Astrocyte (in vitro differentiated cells and primary cell): Measurements from ENCODE around the gene SOCS6. TPM values are rescaled to one million over a fixed set of nuclear protein-coding genes. Genes with fewer than 3 reads are reported as not detected.

ENCODE experiments used
- DNase-seq: peaks from one replicate; pipeline ENCODE4 v3.0.0-alpha.2; 2010; ENCODE audit warnings: low read depth
- FAIRE-seq: peaks from 2 replicates; lab custom pipeline; 2011; peaks lifted over from hg19 to GRCh38; lab: Jason Lieb, UNC
- H2AFZ ChIP-seq: 2 replicates; pipeline ENCODE4 v1.6.0; 2012; ENCODE audit warnings: low read depth, low read length, inconsistent platforms
- H3K27ac ChIP-seq: 2 replicates; pipeline ENCODE4 v1.5.1; 2011; ENCODE audit warnings: low read depth, low read length, inconsistent platforms
- H3K27me3 ChIP-seq: 2 replicates; pipeline ENCODE4 v1.6.0; 2011; ENCODE audit warnings: low read length, inconsistent platforms; ENCODE audit not compliant: insufficient read depth
- H3K36me3 ChIP-seq: 2 replicates; pipeline ENCODE4 v1.5.1; 2011; ENCODE audit warnings: low read length, inconsistent platforms; ENCODE audit not compliant: insufficient read depth
- H3K4me1 ChIP-seq: 2 replicates; pipeline ENCODE4 v1.5.1; 2011; ENCODE audit warnings: low read length, inconsistent platforms; ENCODE audit not compliant: insufficient read depth
- H3K4me2 ChIP-seq: 2 replicates; pipeline ENCODE4 v1.6.0; 2012; ENCODE audit warnings: low read length, inconsistent platforms
- H3K4me3 ChIP-seq: 2 replicates; pipeline ENCODE4 v1.5.1; 2011; ENCODE audit warnings: low read depth, mild to moderate bottlenecking, low read length, inconsistent platforms; ENCODE audit not compliant: insufficient read depth
- H3K79me2 ChIP-seq: 2 replicates; pipeline ENCODE4 v1.6.0; 2012; ENCODE audit warnings: mild to moderate bottlenecking, low read length, inconsistent platforms; ENCODE audit not compliant: insufficient read depth
- H3K9ac ChIP-seq: 2 replicates; pipeline ENCODE4 v1.6.0; 2012; ENCODE audit warnings: mild to moderate bottlenecking, low read length, inconsistent platforms
- H3K9me3 ChIP-seq: 2 replicates; pipeline ENCODE4 v1.5.1; 2012; ENCODE audit warnings: low read depth, mild to moderate bottlenecking, low read length, inconsistent platforms; ENCODE audit not compliant: insufficient read depth
- H4K20me1 ChIP-seq: 2 replicates; pipeline ENCODE4 v1.6.0; 2012; ENCODE audit warnings: low read length, inconsistent platforms; ENCODE audit not compliant: insufficient read depth
- H3K27ac Mint-ChIP-seq: one replicate; pipeline ENCODE4 v1.8.0; 2021; ENCODE audit warnings: mild to moderate bottlenecking, mixed read lengths; ENCODE audit not compliant: unreplicated experiment
- H3K27me3 Mint-ChIP-seq: one replicate; pipeline ENCODE4 v1.8.0; 2021; ENCODE audit warnings: low read depth, mixed read lengths; ENCODE audit not compliant: unreplicated experiment
- H3K36me3 Mint-ChIP-seq: one replicate; pipeline ENCODE4 v1.8.0; 2021; ENCODE audit warnings: low read depth, mixed read lengths; ENCODE audit not compliant: unreplicated experiment
- H3K4me1 Mint-ChIP-seq: one replicate; pipeline ENCODE4 v1.8.0; 2021; ENCODE audit warnings: low read depth, mixed read lengths; ENCODE audit not compliant: unreplicated experiment
- H3K4me3 Mint-ChIP-seq: one replicate; pipeline ENCODE4 v1.8.0; 2021; ENCODE audit warnings: mild to moderate bottlenecking, moderate library complexity, mixed read lengths; ENCODE audit not compliant: unreplicated experiment
- H3K9me3 Mint-ChIP-seq: one replicate; pipeline ENCODE4 v1.8.0; 2021; ENCODE audit warnings: mild to moderate bottlenecking, mixed read lengths; ENCODE audit not compliant: unreplicated experiment
- EZH2 ChIP-seq: IDR thresholded peaks from 2 replicates; pipeline ENCODE4 v1.6.1; 2012; ENCODE audit warnings: mild to moderate bottlenecking, low read length, inconsistent platforms; ENCODE audit not compliant: insufficient read depth
- total RNA-seq: library from RNA; stranded (reverse); gene quantifications from 2 replicates; pipeline ENCODE4 v1.2.1, GENCODE V29; 2021
- TF ChIP-seq, protein P1 (sequence below): IDR thresholded peaks from 2 replicates; pipeline ENCODE4 v1.5.1; 2011; ENCODE audit warnings: low read depth, mild to moderate bottlenecking, inconsistent platforms, low read length, moderate library complexity; ENCODE audit not compliant: insufficient read depth

SOCS6 gene
- total RNA-seq, 1 donor from 2014 or later: 24.1 TPM

DNA sequence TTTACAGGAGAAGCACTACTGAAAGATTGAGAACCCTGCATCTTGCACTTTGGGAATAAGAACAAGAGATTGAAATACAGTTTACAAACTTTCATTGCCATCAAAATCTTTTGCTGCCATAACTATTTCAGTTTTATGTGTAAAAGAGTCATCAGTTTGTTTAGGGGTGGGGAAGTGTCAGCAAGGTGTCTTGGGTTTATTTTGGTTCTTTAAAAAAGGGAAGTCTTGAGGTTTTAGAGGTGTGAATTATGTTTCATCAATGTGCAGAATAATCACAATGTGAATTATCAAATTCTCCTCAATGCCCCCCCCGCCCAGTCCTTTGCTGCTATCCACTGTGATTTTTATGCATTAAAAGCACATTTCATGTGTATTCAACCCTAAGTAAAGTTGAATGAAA, 37.4 kb downstream of the SOCS6 start:
- H3K9me3 ChIP-seq: no peaks in the 10 kb centered on the region
- Mint-ChIP-seq H3K27ac (no peak overlapping the region), H3K4me1 (peaks cover 16% of the 10 kb centered on the region), H3K9me3 (no peaks in the 10 kb centered on the region), H3K36me3 (peaks cover 19% of the 10 kb centered on the region), H3K4me3 (no peak overlapping the region), H3K27me3 (no peaks in the 10 kb centered on the region)
- H4K20me1 ChIP-seq: peaks cover 32% of the 10 kb centered on the region
- no peak overlapping the region for H2AFZ ChIP-seq
- H3K4me3 ChIP-seq: no peak overlapping the region
- TF ChIP-seq EZH2: no peak
- TF ChIP-seq, protein P1, sequence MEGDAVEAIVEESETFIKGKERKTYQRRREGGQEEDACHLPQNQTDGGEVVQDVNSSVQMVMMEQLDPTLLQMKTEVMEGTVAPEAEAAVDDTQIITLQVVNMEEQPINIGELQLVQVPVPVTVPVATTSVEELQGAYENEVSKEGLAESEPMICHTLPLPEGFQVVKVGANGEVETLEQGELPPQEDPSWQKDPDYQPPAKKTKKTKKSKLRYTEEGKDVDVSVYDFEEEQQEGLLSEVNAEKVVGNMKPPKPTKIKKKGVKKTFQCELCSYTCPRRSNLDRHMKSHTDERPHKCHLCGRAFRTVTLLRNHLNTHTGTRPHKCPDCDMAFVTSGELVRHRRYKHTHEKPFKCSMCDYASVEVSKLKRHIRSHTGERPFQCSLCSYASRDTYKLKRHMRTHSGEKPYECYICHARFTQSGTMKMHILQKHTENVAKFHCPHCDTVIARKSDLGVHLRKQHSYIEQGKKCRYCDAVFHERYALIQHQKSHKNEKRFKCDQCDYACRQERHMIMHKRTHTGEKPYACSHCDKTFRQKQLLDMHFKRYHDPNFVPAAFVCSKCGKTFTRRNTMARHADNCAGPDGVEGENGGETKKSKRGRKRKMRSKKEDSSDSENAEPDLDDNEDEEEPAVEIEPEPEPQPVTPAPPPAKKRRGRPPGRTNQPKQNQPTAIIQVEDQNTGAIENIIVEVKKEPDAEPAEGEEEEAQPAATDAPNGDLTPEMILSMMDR: no peak
- H3K36me3 ChIP-seq: peaks cover 11% of the 10 kb centered on the region
- FAIRE-seq (no peak), DNase-seq (no peak)
- H3K79me2 ChIP-seq: peaks cover 80% of the 10 kb centered on the region
- H3K27ac ChIP-seq: no peak overlapping the region
- peaks cover 4% of the 10 kb centered on the region for H3K4me1 ChIP-seq
- H3K9ac ChIP-seq: no peak overlapping the region
- no peak overlapping the region for H3K4me2 ChIP-seq
- H3K27me3 ChIP-seq: no peaks in the 10 kb centered on the region

DNA sequence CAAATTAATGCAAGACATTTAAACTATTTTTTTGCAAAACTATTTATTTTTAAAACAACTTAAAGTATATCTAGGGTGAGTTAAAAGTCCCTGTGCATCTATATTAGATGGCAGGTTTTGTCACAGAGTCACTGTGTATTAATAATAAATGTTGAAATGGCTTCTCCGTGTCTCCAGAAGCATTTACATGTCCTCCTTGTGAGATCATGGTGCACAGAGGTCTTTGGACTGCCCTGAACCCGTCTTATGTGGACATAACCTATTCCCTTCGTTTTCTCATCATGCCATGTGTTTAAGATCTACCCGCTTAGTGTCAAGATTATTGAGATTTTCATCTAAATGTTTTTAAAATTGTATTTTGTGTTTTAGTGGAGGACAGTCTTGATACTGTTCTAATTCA, 39.3 kb downstream of the SOCS6 start:
- TF ChIP-seq EZH2: no peak
- TF ChIP-seq, protein P1: no peak
- Histone ChIP-seq H3K4me2 (no peak overlapping the region), H3K4me3 (no peak overlapping the region), H3K9ac (no peak overlapping the region), H3K27ac (no peak overlapping the region), H2AFZ (no peak overlapping the region), H3K79me2 (peaks cover 62% of the 10 kb centered on the region), H3K9me3 (no peaks in the 10 kb centered on the region), H3K36me3 (peaks cover 11% of the 10 kb centered on the region), H3K27me3 (no peaks in the 10 kb centered on the region), H3K4me1 (peaks cover 7% of the 10 kb centered on the region), H4K20me1 (peaks cover 22% of the 10 kb centered on the region)
- no peaks in the 10 kb centered on the region for H3K27me3 Mint-ChIP-seq
- H3K36me3 Mint-ChIP-seq: peaks cover 21% of the 10 kb centered on the region
- H3K4me3 Mint-ChIP-seq: no peak overlapping the region
- H3K4me1 Mint-ChIP-seq: peaks cover 25% of the 10 kb centered on the region
- no peak overlapping the region for H3K27ac Mint-ChIP-seq
- FAIRE-seq: no peak
- DNase-seq: no peak
- no peaks in the 10 kb centered on the region for H3K9me3 Mint-ChIP-seq

DNA sequence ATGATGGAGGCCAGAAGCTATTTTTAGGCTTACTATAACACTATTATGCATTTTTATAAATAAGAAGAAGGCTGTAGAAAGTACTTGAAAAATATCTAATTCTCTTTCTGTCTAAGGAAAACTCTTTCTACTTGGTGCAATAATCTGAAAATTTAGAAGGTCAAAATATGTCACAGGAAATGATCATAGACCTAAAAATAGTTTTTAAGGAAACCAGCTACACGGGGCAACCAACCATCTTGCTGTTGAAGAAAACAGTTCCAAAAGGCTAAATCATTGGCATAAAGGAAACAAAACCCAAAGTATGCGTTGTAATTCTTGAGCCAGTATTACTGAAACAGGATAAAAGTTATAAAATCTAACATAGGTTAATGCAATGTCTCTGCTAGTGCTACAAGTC, 40.2 kb downstream of the SOCS6 start:
- no peak overlapping the region for H3K9ac ChIP-seq
- TF ChIP-seq, protein P1: no peak
- TF ChIP-seq EZH2: no peak
- peaks cover 53% of the 10 kb centered on the region for H3K79me2 ChIP-seq
- peaks cover 11% of the 10 kb centered on the region for H3K36me3 ChIP-seq
- H3K4me3 ChIP-seq: no peak overlapping the region
- Mint-ChIP-seq H3K4me3 (no peak overlapping the region), H3K27me3 (no peaks in the 10 kb centered on the region), H3K9me3 (no peaks in the 10 kb centered on the region), H3K36me3 (peaks cover 19% of the 10 kb centered on the region), H3K27ac (peak overlapping the region; percentile 38), H3K4me1 (peaks cover 26% of the 10 kb centered on the region)
- no peaks in the 10 kb centered on the region for H3K27me3 ChIP-seq
- FAIRE-seq (no peak), DNase-seq (no peak)
- H3K4me2 ChIP-seq: peak overlapping the region; percentile 30
- H2AFZ ChIP-seq: no peak overlapping the region
- no peaks in the 10 kb centered on the region for H3K9me3 ChIP-seq
- H3K4me1 ChIP-seq: peaks cover 13% of the 10 kb centered on the region
- H4K20me1 ChIP-seq: peaks cover 16% of the 10 kb centered on the region
- H3K27ac ChIP-seq: no peak overlapping the region
